GM18520 (cell line): Measurements from ENCODE around the gene SLC5A7.

Source experiments
- ATAC-seq: cut with Tn5 transposase; IDR thresholded peaks from one replicate; pipeline ENCODE4 v1.9.1; 2021; ENCODE audit not compliant: unreplicated experiment

SLC5A7 gene

GRCh38 chr2:107986278-107987217, at the start of gene SLC5A7:
Gene SLC5A7, plus strand, starts transcription at chr2:107986524. Its CDS starts 1,632 bp downstream, at chr2:107988156.
- no peak for ATAC-seq

GRCh38 chr2:107961395-107961794, 24.9 kb upstream of the SLC5A7 start:
- ATAC-seq = no peak

DNA sequence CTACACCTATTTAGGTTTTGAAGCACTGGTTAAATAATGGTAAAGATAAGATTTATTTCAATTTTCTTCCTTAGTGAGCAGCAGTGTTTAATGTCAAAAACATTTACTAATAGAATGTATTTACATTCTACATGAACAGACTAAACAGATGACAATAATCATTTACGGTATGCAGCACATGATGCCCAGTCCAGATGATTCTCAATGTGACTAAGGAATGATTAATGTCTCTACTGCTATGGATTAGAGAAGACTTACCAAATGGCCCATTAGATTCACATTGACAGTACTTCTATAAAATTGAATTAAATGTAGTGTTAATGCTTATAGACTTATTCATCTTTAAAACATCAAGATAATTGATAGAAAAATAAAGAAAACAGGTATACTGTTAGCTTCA, 22.1 kb upstream of the SLC5A7 start:
- no peak for ATAC-seq

GRCh38 chr2:107984707-107985106, 1.6 kb upstream of the SLC5A7 start:
- ATAC-seq = no peak

DNA sequence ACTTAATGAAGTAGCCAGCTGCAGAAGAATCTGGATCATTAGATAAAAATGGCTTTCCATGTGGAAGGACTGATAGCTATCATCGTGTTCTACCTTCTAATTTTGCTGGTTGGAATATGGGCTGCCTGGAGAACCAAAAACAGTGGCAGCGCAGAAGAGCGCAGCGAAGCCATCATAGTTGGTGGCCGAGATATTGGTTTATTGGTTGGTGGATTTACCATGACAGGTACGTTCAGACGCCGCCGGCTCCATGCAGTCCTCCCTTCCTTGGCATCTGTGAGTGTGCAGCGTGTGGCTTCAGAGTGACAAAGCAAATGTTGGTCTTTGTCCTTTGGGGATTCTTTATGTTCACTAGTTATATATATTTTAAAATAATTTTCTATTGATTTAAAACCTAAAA, 1.8 kb downstream of the SLC5A7 start:
- no peak for ATAC-seq

- ATAC-seq = no peak
These were observed 3.1 kb downstream of the SLC5A7 start for GRCh38 chr2:107989445-107989844.

DNA sequence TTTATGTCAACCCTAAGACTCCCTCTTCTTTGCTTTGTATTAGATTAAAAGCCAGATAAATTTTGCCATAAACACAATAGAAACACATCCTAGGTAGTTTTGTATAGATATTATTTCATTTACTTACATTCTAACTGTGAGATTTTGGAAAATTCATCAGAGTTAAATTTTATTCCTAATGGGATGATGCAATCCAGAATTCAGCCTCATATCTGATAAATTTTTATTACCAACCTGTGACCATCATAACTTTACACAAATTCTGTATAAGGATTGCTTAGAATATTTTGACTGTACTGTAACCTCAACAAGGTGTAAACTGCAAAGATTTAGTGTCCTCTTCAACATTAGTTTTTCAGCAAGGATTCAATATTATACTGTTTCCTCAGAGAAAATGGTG, 4.4 kb downstream of the SLC5A7 start:
- no peak for ATAC-seq

DNA sequence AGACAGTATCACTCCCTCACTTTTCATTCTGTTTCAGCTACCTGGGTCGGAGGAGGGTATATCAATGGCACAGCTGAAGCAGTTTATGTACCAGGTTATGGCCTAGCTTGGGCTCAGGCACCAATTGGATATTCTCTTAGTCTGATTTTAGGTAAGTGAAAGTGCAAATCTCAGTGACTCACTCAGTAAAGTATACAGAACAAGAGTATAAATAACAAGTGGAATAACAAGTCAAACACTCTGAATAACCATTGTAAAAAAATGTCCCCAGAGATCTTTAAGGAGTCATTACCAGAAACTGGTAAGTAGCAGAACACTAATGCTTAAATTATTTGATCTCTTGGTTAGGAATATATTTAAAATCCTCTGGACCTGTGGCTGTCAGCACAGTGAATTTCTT, 5.7 kb downstream of the SLC5A7 start:
- no peak for ATAC-seq

DNA sequence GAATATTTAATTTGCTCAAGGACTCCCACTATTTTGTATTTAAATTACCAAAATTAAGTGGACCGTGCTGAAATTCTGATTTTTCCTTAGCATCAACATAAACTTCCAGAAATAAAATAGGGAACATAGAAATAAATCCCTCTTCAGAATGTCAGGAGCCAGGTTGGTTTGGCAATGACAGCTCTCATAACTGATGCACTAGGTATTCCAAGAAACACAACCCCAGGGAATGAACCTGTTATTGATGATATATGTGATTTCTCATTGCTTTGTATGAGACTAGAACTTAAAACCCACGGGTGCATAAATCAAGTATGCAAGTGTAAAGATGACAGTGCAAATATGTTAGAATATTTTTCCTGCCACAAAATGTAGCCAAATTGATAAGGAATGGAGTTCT, 12.8 kb downstream of the SLC5A7 start:
- no peak for ATAC-seq

DNA sequence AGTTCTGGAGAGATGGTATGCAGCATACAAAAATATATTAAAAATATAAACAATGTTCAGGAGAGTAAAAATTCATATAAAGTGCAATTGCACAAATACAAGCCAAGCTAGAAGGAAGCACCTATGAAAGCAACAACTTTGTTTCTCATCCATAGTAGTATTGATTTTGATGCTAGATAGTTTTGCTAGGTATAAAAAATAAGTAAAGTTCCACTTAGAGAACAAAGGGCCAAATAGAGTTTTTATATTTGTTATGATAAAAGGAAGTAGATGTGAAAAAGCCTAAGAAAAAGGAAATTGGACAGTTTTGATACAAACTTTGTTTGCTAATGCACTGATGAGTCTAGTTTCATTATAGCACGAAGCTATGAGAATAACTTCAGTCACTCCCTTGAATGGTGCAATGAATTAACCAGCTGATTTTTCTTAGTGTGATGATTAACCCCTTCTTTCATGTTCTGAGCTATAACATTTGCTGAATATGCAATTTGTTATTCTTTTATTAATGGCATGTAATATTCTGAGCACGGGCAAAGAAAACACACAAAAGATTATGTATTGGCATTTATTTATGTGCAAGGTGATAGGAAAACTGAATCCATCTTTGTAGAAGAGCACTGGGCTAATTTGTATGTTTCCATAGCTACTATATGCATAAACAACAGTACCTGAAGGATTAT, 24.7 kb downstream of the SLC5A7 start:
- ATAC-seq = no peak

DNA sequence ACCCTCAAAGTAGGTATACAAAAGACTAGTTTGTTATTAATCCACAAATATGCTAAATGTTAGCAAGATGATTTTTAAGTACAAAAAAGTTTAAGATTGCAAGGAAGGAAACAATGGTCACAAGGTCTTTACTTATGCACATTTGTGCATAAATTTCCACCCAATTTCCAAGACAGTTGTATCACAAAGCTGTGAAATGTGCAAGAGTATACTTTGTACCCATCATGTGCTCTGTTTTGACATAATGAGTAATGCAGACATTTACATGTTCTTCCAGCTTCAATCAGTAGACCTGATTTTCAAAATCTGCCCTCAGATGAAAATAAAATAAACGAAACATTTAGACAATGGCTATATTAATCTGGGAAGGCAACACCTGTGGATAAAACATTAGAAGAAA, 27.0 kb downstream of the SLC5A7 start:
- no peak for ATAC-seq

- ATAC-seq = no peak
These were observed 36.3 kb downstream of the SLC5A7 start for GRCh38 chr2:108022628-108023027.

- no peak for ATAC-seq
These were observed 37.5 kb downstream of the SLC5A7 start for GRCh38 chr2:108023776-108024175.

- no peak for ATAC-seq
These were observed 39.9 kb downstream of the SLC5A7 start for GRCh38 chr2:108026092-108026794.

DNA sequence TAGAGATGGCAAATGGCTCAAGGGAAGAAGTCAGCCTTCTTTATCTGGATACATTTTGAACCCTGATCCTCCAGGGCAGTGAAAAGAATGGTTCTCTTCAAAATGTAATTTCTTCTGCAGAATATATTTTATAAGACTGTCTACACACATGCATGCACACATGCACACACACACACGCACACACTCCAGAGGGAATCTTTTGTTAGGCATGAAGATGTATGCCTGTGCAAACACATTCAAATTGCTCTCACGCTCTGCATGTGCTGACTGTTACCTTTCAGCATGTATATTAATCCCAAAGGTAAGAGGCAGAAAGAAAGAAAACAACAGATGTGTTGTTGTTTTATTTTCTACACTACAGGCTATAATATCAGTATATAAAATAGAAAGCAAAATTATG, 43.2 kb downstream of the SLC5A7 start:
- ATAC-seq = no peak

- ATAC-seq = no peak
These were observed 43.6 kb downstream of the SLC5A7 start for GRCh38 chr2:108029912-108030311.

- no peak for ATAC-seq
These were observed 45.2 kb downstream of the SLC5A7 start for GRCh38 chr2:108031471-108031941.

GRCh38 chr2:108034843-108035242, 48.5 kb downstream of the SLC5A7 start:
- no peak for ATAC-seq

DNA sequence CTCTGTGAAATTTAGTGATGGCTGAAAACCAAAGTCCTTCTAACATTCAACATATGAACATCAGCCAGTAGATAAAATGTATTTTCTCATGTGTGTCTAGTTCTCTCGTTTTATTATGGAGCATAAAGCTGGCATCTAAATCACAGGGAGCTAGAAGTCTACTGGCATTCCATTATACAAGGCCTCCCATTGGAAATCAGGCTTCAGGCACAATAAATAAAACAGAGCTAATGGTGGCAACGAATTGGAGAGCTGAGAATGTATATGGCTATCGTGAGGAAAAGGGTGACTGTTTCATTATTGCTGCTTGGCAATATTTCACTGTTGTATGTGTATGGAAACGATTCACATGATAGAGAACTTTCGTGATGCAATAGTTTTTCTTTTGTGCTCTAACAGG, 62.4 kb downstream of the SLC5A7 start:
- ATAC-seq = no peak

DNA sequence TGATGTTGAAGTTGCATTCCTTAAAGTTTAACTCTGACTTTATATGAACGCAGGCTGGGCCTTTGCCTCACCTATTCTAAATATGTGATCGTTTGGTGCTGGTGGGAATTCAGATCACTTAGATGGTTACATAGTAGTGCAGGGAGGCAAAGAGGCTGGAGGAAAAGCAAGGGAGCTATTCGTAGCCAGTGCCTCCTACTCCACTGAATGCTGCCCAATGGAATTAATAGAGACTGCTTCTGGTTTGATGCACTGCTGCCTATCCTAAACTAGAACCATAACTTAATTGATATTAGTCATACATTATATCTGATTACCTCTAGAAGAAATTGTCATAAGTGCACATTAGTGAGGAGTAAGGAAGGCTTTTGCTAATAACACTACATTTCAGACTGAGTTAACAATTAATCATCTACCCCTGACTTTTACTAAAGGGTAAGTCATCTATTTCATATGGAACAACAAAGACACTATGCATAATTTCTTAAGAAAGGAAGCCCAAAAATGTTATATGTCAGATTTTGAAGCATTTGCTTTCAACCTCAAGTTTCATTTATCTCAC, 72.3 kb downstream of the SLC5A7 start:
- ATAC-seq = no peak

DNA sequence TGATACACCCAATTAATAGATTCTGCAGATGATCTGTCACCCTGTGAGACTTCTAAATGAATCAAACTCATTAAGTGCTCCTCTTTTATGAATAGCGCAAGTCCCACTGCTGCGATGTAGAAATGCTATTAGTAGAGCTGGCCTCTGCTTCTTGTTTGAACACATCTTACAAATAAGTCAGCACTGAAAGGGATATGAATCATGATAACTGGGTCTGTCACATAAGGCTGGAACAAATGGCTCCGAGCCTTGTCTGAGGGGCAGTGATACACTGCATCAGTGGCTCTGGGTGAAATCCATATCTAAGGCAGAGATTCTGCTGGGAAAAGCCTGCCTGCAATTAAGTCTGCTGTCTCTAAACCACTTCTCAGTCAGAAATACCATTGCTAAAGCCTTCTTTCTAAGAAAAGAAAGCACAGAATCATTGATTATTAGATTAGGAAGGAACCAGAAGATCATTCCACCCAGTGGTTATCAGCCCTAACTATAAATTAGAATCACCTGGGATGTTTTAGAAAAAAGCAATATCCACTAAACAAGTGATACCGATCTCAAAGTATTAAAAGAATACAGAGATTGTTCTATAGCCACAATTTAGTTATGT, 75.2 kb downstream of the SLC5A7 start:
- no peak for ATAC-seq
